HepG2 (cell line): ENCODE results near the gene FAT1. TPM values are rescaled to one million over a fixed set of nuclear protein-coding genes. Genes with fewer than 3 reads are reported as not detected.

Experiments used
- AKNA ChIP-seq: sonication (generic); formaldehyde crosslinking; IDR thresholded peaks from 2 replicates; pipeline ENCODE4 v1.4.0; 2020; ENCODE audit warnings: missing genetic modification reagents, borderline replicate concordance
- FOSL1 ChIP-seq: sonication (generic); formaldehyde crosslinking; IDR thresholded peaks from 2 replicates; pipeline ENCODE4 v1.9.0; 2021; ENCODE audit warnings: missing genetic modification reagents, borderline replicate concordance
- FOXJ3 ChIP-seq: sonication (generic); formaldehyde crosslinking; IDR thresholded peaks from 2 replicates; pipeline ENCODE4 v1.4.0; 2020; ENCODE audit warnings: missing genetic modification reagents, mild to moderate bottlenecking, borderline replicate concordance
- MEIS2 ChIP-seq: sonication (generic); formaldehyde crosslinking; IDR thresholded peaks from 2 replicates; pipeline ENCODE4 v1.9.0; 2021; ENCODE audit warnings: mild to moderate bottlenecking, missing genetic modification reagents
- NFKBIZ ChIP-seq: IDR thresholded peaks from 2 replicates; pipeline ENCODE4 v1.6.1; 2018; ENCODE audit warnings: missing genetic modification reagents, missing compliant biosample characterization
- PBX3 ChIP-seq: sonication (generic); formaldehyde crosslinking; IDR thresholded peaks from 2 replicates; pipeline ENCODE4 v1.8.1; 2023; ENCODE audit warnings: missing genetic modification reagents, inconsistent platforms, borderline replicate concordance
- RARG ChIP-seq: sonication (generic); formaldehyde crosslinking; IDR thresholded peaks from 2 replicates; pipeline ENCODE4 v1.4.0; 2020; ENCODE audit warnings: low read depth, mild to moderate bottlenecking, missing genetic modification reagents
- SMARCE1 ChIP-seq: fragments of 450-650 bp; IDR thresholded peaks from 2 replicates; pipeline ENCODE4 v1.6.1; 2017; ENCODE audit warnings: borderline replicate concordance
- THYN1 ChIP-seq: sonication (generic); formaldehyde crosslinking; IDR thresholded peaks from 2 replicates; pipeline ENCODE4 v1.8.1; 2023; ENCODE audit warnings: low read depth, mild to moderate bottlenecking, moderate library complexity, missing genetic modification reagents, borderline replicate concordance
- TIGD3 ChIP-seq: sonication (generic); formaldehyde crosslinking; IDR thresholded peaks from 2 replicates; pipeline ENCODE4 v1.5.1; 2020; ENCODE audit warnings: mild to moderate bottlenecking, missing genetic modification reagents, borderline replicate concordance
- TRIM24 ChIP-seq: sonication (generic); formaldehyde crosslinking; IDR thresholded peaks from 2 replicates; pipeline ENCODE4 v1.8.0; 2022; ENCODE audit warnings: mild to moderate bottlenecking, missing genetic modification reagents
- ZFP1 ChIP-seq: IDR thresholded peaks from 2 replicates; pipeline ENCODE4 v1.6.1; 2016
- ZNF260 ChIP-seq: sonication (generic); formaldehyde crosslinking; IDR thresholded peaks from 2 replicates; pipeline ENCODE4 v1.4.0; 2020; ENCODE audit warnings: missing genetic modification reagents, low read depth, mild to moderate bottlenecking, borderline replicate concordance
- ZNF275 ChIP-seq: sonication (generic); formaldehyde crosslinking; IDR thresholded peaks from 2 replicates; pipeline ENCODE4 v1.8.0; 2022; ENCODE audit warnings: missing genetic modification reagents, mild to moderate bottlenecking, inconsistent platforms, borderline replicate concordance
- ZNF580 ChIP-seq: IDR thresholded peaks from 2 replicates; pipeline ENCODE4 v1.6.1; 2016; ENCODE audit warnings: low read depth, borderline replicate concordance
- polyA plus RNA-seq, 8 experiments: library from polyadenylated mRNA; depleted of rRNA in 3 of 8; stranded (reverse) in 7 of 8; unstranded in 1 of 8; fragments of >200 nt; fragmentation: Illumina TruSeq in 4 of 8; extraction: Trizol in 4 of 8; gene quantifications; 2 replicates each; pipeline versions ENCODE4 v1.2.1 to v1.2.3, GENCODE V29; 2011 to 2016; ENCODE audit warnings: low read depth in 4 of 8, missing spikeins in 1 of 8, mixed read lengths in 1 of 8; ENCODE audit not compliant: insufficient read depth in 1 of 8
- total RNA-seq, 5 experiments: library from RNA; depleted of rRNA; stranded (reverse); fragments of >200 nt; fragmentation: Illumina TruSeq; extraction: Trizol; gene quantifications; 2 replicates each; pipeline ENCODE4 v1.2.3, GENCODE V29; 2016; ENCODE audit warnings: low read depth in 1 of 5
- TF ChIP-seq, protein P1 (sequence below): sonication (generic); formaldehyde crosslinking; IDR thresholded peaks from 2 replicates; pipeline ENCODE4 v1.5.1; 2020; ENCODE audit warnings: missing genetic modification reagents, mild to moderate bottlenecking, borderline replicate concordance

Gene FAT1
- total and polyA plus RNA-seq, 2 of the 13 experiments (the other 11 are each of a cell fraction or from before 2014, with no cell fraction given), result 185 to 216 TPM

DNA sequence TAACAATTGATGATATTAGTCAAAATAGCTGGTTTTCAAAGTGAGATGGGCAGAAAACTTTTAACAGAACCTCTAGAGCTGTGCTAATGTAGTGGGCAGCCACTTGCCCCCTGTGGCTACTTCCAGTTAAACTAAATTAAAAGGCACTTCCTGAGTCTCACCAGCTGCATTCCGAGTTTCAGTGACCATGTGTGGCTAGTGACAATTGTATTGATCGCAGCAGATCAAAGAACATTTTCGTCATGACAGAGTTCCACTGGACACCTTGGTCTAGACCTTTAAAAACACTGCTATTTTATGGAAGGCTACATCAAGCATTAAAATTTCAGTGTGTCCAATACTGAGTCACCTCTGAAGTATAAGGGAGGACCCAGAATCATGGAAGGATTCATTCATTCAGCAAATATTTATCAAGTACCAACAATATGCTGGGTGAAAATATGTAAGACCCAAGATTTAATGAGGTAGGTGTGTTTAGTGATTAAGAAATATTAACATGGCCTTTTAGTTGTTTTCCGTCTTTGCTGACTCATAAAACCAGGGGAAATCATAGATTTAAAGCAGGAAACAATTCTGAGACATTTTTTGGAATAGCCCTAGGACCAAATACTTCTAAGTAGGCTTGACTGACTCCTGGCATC lies 5.1 kb upstream of the FAT1 start (continued):
- TF ChIP-seq ZNF580 (CRISPR knock-in tag), result peak; percentile 66; the same call in 1 of the 2 replicates
- 0 out of 2 replicates have a peak, but pooled peaks have one; percentile 52 for TF ChIP-seq FOXJ3 (CRISPR knock-in tag)
- no peak for TF ChIP-seq THYN1 (CRISPR knock-in tag)
- TF ChIP-seq TRIM24 (CRISPR knock-in tag), result no peak
- peak; percentile 60; the same call in 1 of the 2 replicates for TF ChIP-seq NFKBIZ
- no peak for TF ChIP-seq ZNF275 (CRISPR knock-in tag)
- TF ChIP-seq RARG (CRISPR knock-in tag), result no peak
- TF ChIP-seq ZFP1 (CRISPR knock-in tag), result no peak
- no peak for TF ChIP-seq SMARCE1
- TF ChIP-seq MEIS2, result 0 out of 2 replicates have a peak, but pooled peaks have one; percentile 45
- no peak for TF ChIP-seq FOSL1 (CRISPR knock-in tag)
- no peak for TF ChIP-seq AKNA (CRISPR knock-in tag)
- TF ChIP-seq ZNF260, result no peak
- TF ChIP-seq TIGD3 (CRISPR knock-in tag), result no peak
- TF ChIP-seq, protein P1, sequence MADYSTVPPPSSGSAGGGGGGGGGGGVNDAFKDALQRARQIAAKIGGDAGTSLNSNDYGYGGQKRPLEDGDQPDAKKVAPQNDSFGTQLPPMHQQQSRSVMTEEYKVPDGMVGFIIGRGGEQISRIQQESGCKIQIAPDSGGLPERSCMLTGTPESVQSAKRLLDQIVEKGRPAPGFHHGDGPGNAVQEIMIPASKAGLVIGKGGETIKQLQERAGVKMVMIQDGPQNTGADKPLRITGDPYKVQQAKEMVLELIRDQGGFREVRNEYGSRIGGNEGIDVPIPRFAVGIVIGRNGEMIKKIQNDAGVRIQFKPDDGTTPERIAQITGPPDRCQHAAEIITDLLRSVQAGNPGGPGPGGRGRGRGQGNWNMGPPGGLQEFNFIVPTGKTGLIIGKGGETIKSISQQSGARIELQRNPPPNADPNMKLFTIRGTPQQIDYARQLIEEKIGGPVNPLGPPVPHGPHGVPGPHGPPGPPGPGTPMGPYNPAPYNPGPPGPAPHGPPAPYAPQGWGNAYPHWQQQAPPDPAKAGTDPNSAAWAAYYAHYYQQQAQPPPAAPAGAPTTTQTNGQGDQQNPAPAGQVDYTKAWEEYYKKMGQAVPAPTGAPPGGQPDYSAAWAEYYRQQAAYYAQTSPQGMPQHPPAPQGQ (CRISPR knock-in tag), result no peak
- no peak for TF ChIP-seq PBX3 (CRISPR knock-in tag)
